Activated CD8-positive, alpha-beta T cell treated with anti-CD3 and anti-CD28 coated beads for 36 hours (primary cell): ENCODE results near the gene HNRNPC. TPM values are rescaled to one million over a fixed set of nuclear protein-coding genes. Genes with fewer than 3 reads are reported as not detected.
"Not testable (repeated sequence)": the region's sequence is repeated elsewhere in the genome, so short reads cannot be mapped to it uniquely, and the experiment has no call there.

ENCODE experiments used
- ATAC-seq: fragments of 200-7000 bp; cut with Tn5 transposase; one replicate; pipeline ENCODE4 v1.10.0; 2021; ENCODE audit warnings: mild to moderate bottlenecking, moderate library complexity
- CTCF ChIA-PET: fragments of 350-600 bp; sonication (Branson Sonifier 250); formaldehyde crosslinking; loops from one replicate; lab custom pipeline; 2021; ENCODE audit warnings: antibody characterized with exemption; lab: Charles Lee
- POLR2A ChIA-PET: fragments of 350-600 bp; sonication (Branson Sonifier 250); formaldehyde crosslinking; loops from one replicate; lab custom pipeline; 2021; ENCODE audit warnings: antibody characterized with exemption; lab: Charles Lee
- DNase-seq: peaks from one replicate; pipeline ENCODE4 v3.0.0-alpha.2; 2020
- H3K27ac Mint-ChIP-seq: one replicate; pipeline ENCODE4 v1.8.0; 2021; ENCODE audit warnings: mild to moderate bottlenecking, mixed read lengths
- H3K27me3 Mint-ChIP-seq: one replicate; pipeline ENCODE4 v1.8.0; 2021; ENCODE audit warnings: mixed read lengths
- H3K36me3 Mint-ChIP-seq: one replicate; pipeline ENCODE4 v1.8.0; 2021; ENCODE audit warnings: low read depth, mixed read lengths
- H3K4me1 Mint-ChIP-seq: one replicate; pipeline ENCODE4 v1.8.0; 2021; ENCODE audit warnings: low read depth, mixed read lengths
- H3K4me3 Mint-ChIP-seq: one replicate; pipeline ENCODE4 v1.8.0; 2021; ENCODE audit warnings: mild to moderate bottlenecking, moderate library complexity, mixed read lengths
- H3K9me3 Mint-ChIP-seq: one replicate; pipeline ENCODE4 v1.8.0; 2021; ENCODE audit warnings: mixed read lengths
- CTCF ChIP-seq: fragments of 200-600 bp; IDR thresholded peaks from one replicate; pipeline ENCODE4 v1.8.0; 2022; ENCODE audit warnings: antibody characterized with exemption, mild to moderate bottlenecking
- intact Hi-C: fragments of 100-400 bp; cut with micrococcal nuclease; formaldehyde crosslinking; loops from one replicate; pipeline ENCODE4 v1.10.0; 2022
- total RNA-seq, 2 experiments: library from RNA; stranded (reverse); gene quantifications; one replicate each; pipeline ENCODE4 v1.2.3, GENCODE V29; 2021

Gene HNRNPC
- total RNA-seq, 2 experiments from 2014 or later = 1,078 to 1,115 TPM

- H3K4me3 Mint-ChIP-seq = peak overlapping the region; percentile 68
- ATAC-seq = no peak
- CTCF ChIA-PET = interaction anchor here (0.9 to 1.2 kb wide), 2 partner anchors 10 to 36 kb away, joined by 3 to 4 read pairs; no protein-coding TSS in a partner anchor
- POLR2A ChIA-PET = interaction anchor here (1.0 to 3.3 kb wide), 5 partner anchors 21 to 63 kb away, joined by 3 to 10 read pairs (median 4); no protein-coding TSS in a partner anchor
- H3K4me1 Mint-ChIP-seq = peaks cover 24% of the 10 kb centered on the region
- no peaks in the 10 kb centered on the region for H3K27me3 Mint-ChIP-seq
- no peak for DNase-seq
- TF ChIP-seq CTCF = no peak
- H3K9me3 Mint-ChIP-seq = no peaks in the 10 kb centered on the region
- H3K27ac Mint-ChIP-seq = peak overlapping the region; percentile 81
- intact Hi-C loops = loop anchor here (5.0 kb wide), 1 partner anchor 42 kb away; the partner anchor contains the start of gene HNRNPC
- H3K36me3 Mint-ChIP-seq = no peaks in the 10 kb centered on the region
These were observed 40.0 kb upstream of the HNRNPC start for GRCh38 chr14:21309238-21309636.

GRCh38 chr14:21308479-21309237, 39.4 kb upstream of the HNRNPC start:
- Mint-ChIP-seq H3K4me3 (peak overlapping the region; percentile 68), H3K36me3 (no peaks in the 10 kb centered on the region), H3K9me3 (no peaks in the 10 kb centered on the region), H3K27ac (peak overlapping the region; percentile 81), H3K27me3 (no peaks in the 10 kb centered on the region), H3K4me1 (peaks cover 24% of the 10 kb centered on the region)
- DNase-seq = peak; percentile 91
- ChIA-PET CTCF (interaction anchor here (0.9 to 1.6 kb wide), 3 partner anchors 9 to 169 kb away, joined by 3 to 4 read pairs (median 3); partner anchors contain the start of gene TOX4), POLR2A (interaction anchor here (0.5 to 1.7 kb wide), 7 partner anchors 20 to 199 kb away, joined by 3 to 10 read pairs (median 4); no protein-coding TSS in a partner anchor)
- TF ChIP-seq CTCF = no peak
- ATAC-seq = peak; percentile 93
- intact Hi-C loops = loop anchor here (5.0 kb wide), 1 partner anchor 41 kb away; the partner anchor contains the start of gene HNRNPC

- Mint-ChIP-seq H3K4me3 (peak overlapping the region; percentile 68), H3K27ac (peak overlapping the region; percentile 81)
- ATAC-seq = no peak
These were observed 38.9 kb upstream of the HNRNPC start for GRCh38 chr14:21308132-21308478.

GRCh38 chr14:21307637-21308036, 38.4 kb upstream of the HNRNPC start:
- Mint-ChIP-seq H3K27ac (no peak overlapping the region), H3K9me3 (no peaks in the 10 kb centered on the region), H3K4me3 (no peak overlapping the region), H3K36me3 (no peaks in the 10 kb centered on the region), H3K27me3 (no peaks in the 10 kb centered on the region), H3K4me1 (peaks cover 24% of the 10 kb centered on the region)
- TF ChIP-seq CTCF = no peak
- DNase-seq (no peak), ATAC-seq (no peak)
- CTCF ChIA-PET = interaction anchor here (0.9 to 1.6 kb wide), 5 partner anchors 9 to 170 kb away, joined by 3 to 4 read pairs (median 3); partner anchors contain the start of genes RPGRIP1 and TOX4
- intact Hi-C loops = loop anchor here (5.0 kb wide), 1 partner anchor 40 kb away; the partner anchor contains the start of gene HNRNPC
- POLR2A ChIA-PET = interaction anchor here (1.0 to 1.7 kb wide), 4 partner anchors 40 to 69 kb away, joined by 3 to 10 read pairs (median 5); no protein-coding TSS in a partner anchor

More at GRCh38 chr14:21308132-21308478, 38.9 kb upstream of the HNRNPC start:
- intact Hi-C loops = loop anchor here (5.0 kb wide), 1 partner anchor 41 kb away; the partner anchor contains the start of gene HNRNPC
- no peak for DNase-seq
- no peak for TF ChIP-seq CTCF
- H3K9me3 Mint-ChIP-seq = no peaks in the 10 kb centered on the region
- H3K27me3 Mint-ChIP-seq = no peaks in the 10 kb centered on the region
- ChIA-PET POLR2A (interaction anchor here (1.0 to 1.7 kb wide), 4 partner anchors 40 to 69 kb away, joined by 3 to 10 read pairs (median 5); no protein-coding TSS in a partner anchor), CTCF (interaction anchor here (0.9 to 1.6 kb wide), 3 partner anchors 9 to 169 kb away, joined by 3 to 4 read pairs (median 3); partner anchors contain the start of genes RPGRIP1 and TOX4)
- no peaks in the 10 kb centered on the region for H3K36me3 Mint-ChIP-seq
- peaks cover 24% of the 10 kb centered on the region for H3K4me1 Mint-ChIP-seq

- H3K4me3 Mint-ChIP-seq, H3K9me3 Mint-ChIP-seq, H3K4me1 Mint-ChIP-seq, H3K27ac Mint-ChIP-seq, H3K36me3 Mint-ChIP-seq, DNase-seq, intact Hi-C loops, ATAC-seq, CTCF ChIA-PET: not testable (repeated sequence)
- peaks cover 13% of the 10 kb centered on the region for H3K27me3 Mint-ChIP-seq
- POLR2A ChIA-PET = interaction anchor here (1.3 kb wide), 1 partner anchor 19 kb away, joined by 3 read pairs; no protein-coding TSS in a partner anchor
These were observed 33.5 kb upstream of the HNRNPC start for GRCh38 chr14:21302836-21303140.
